ENCODE data around the gene COX7B2.

COX7B2 gene

GRCh38 chr4:46909078-46909477, at the start of gene COX7B2:
TSS of gene COX7B2 (minus strand) at chr4:46909245. CDS start at chr4:46735192, 174,053 bp downstream.
- DNase-seq: no peak

GRCh38 chr4:46956451-46956850, 47.4 kb upstream of the COX7B2 start:
- DNase-seq: no peak

- DNase-seq: no peak
Observed at GRCh38 chr4:46955601-46956000, 46.6 kb upstream of the COX7B2 start.

GRCh38 chr4:46954643-46955042, 45.6 kb upstream of the COX7B2 start:
- no peak for DNase-seq

- no peak for DNase-seq
Observed at GRCh38 chr4:46953564-46953963, 44.5 kb upstream of the COX7B2 start.

- no peak for DNase-seq
Observed at GRCh38 chr4:46952451-46952850, 43.4 kb upstream of the COX7B2 start.

GRCh38 chr4:46950826-46951225, 41.8 kb upstream of the COX7B2 start:
- DNase-seq: no peak

GRCh38 chr4:46949822-46950221, 40.8 kb upstream of the COX7B2 start:
- no peak for DNase-seq

- no peak for DNase-seq
Observed at GRCh38 chr4:46947541-46947940, 38.5 kb upstream of the COX7B2 start.

- no peak for DNase-seq
Observed at GRCh38 chr4:46946919-46947536, 38.0 kb upstream of the COX7B2 start.

- DNase-seq: no peak
Observed at GRCh38 chr4:46945062-46945461, 36.0 kb upstream of the COX7B2 start.

GRCh38 chr4:46944345-46944744, 35.3 kb upstream of the COX7B2 start:
- DNase-seq: no peak

GRCh38 chr4:46937493-46937892, 28.4 kb upstream of the COX7B2 start:
- no peak for DNase-seq

GRCh38 chr4:46934726-46935125, 25.7 kb upstream of the COX7B2 start:
- DNase-seq: no peak

- no peak for DNase-seq
Observed at GRCh38 chr4:46933686-46934085, 24.6 kb upstream of the COX7B2 start.

- DNase-seq: no peak
Observed at GRCh38 chr4:46931981-46932380, 22.9 kb upstream of the COX7B2 start.

GRCh38 chr4:46930891-46931290, 21.8 kb upstream of the COX7B2 start:
- DNase-seq: no peak

- DNase-seq: no peak
Observed at GRCh38 chr4:46927201-46927600, 18.2 kb upstream of the COX7B2 start.

GRCh38 chr4:46924789-46925529, 15.9 kb upstream of the COX7B2 start:
- no peak for DNase-seq

GRCh38 chr4:46922205-46922604, 13.2 kb upstream of the COX7B2 start:
- DNase-seq: no peak

- DNase-seq: no peak
Observed at GRCh38 chr4:46908148-46908547, 897 bp downstream of the COX7B2 start.

- DNase-seq: no peak
Observed at GRCh38 chr4:46900082-46900481, 9.0 kb downstream of the COX7B2 start.

GRCh38 chr4:46894826-46895225, 14.2 kb downstream of the COX7B2 start:
- DNase-seq: no peak

- DNase-seq: no peak
Observed at GRCh38 chr4:46890056-46890455, 19.0 kb downstream of the COX7B2 start.

GRCh38 chr4:46889410-46889809, 19.6 kb downstream of the COX7B2 start:
- no peak for DNase-seq

Data from CD4-positive, alpha-beta T cell treated with Interleukin-15 for 1 hour (primary cell).